ENCODE results near the gene OR10G6. TPM values are rescaled to one million over a fixed set of nuclear protein-coding genes. Genes with fewer than 3 reads are reported as not detected.
"Not testable (repeated sequence)": the region's sequence is repeated elsewhere in the genome, so short reads cannot be mapped to it uniquely, and the experiment has no call there.

Gene OR10G6
- not detected for total RNA-seq

DNA sequence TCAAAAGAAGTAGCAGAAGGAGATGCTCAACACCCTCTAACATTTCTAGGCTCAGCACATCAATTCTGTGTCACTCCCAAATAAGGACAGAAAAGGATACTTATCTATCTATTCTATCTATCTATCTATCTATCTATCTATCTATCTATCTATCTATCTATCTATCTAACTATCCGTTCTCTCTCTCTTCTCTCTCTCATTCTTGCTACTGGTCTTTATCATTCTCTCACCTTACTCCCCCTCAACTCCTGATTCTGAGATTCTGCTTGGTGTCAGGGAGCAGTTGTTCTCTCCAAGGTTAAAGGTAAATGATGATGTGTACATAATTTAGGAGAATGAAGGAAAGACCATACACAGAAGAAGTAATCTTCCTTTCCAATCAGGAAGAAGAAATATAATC, at the start of gene OR10G6:
OR10G6 (minus strand) TSS at position 43 of the 400 bp plus-strand sequence; CDS start at position 43, 0 bp downstream.
- Mint-ChIP-seq H3K4me1 (ENCODE audit: low read depth in 2 of 2) (no peaks in the 10 kb centered on the region), H3K27ac (no peak within 1 kb of the TSS), H3K9me3 (no peaks in the 10 kb centered on the region), H3K27me3 (no peaks in the 10 kb centered on the region), H3K4me3 (no peak within 1 kb of the TSS), H3K36me3 (no peaks in the 10 kb centered on the region)
- DNase-seq (ENCODE audit: low spot score), result no peak
- no peak for ATAC-seq

- ATAC-seq (no peak), DNase-seq (ENCODE audit: low spot score) (no peak)
- H3K36me3 Mint-ChIP-seq, result no peaks in the 10 kb centered on the region
- no peak overlapping the region for H3K27ac Mint-ChIP-seq
- peaks cover 4 to 18% of the 10 kb centered on the region in 2 donors for H3K27me3 Mint-ChIP-seq
- H3K9me3 Mint-ChIP-seq, result peaks cover 3% of the 10 kb centered on the region
- H3K4me3 Mint-ChIP-seq, result no peak overlapping the region
- H3K4me1 Mint-ChIP-seq (ENCODE audit: low read depth in 2 of 2), result no peaks in the 10 kb centered on the region
These were observed 48.5 kb upstream of the OR10G6 start for GRCh38 chr11:124043420-124043819.

GRCh38 chr11:124041254-124041653, 46.3 kb upstream of the OR10G6 start, which contains the start of gene OR10G7:
Gene OR10G7 (minus strand): TSS chr11:124041325. CDS start chr11:124039001, 2,324 bp downstream.
- no peak within 1 kb of the TSS for H3K4me3 Mint-ChIP-seq
- DNase-seq (ENCODE audit: low spot score) (no peak), ATAC-seq (no peak)
- H3K36me3 Mint-ChIP-seq, result no peaks in the 10 kb centered on the region
- H3K4me1 Mint-ChIP-seq (ENCODE audit: low read depth in 2 of 2), result no peaks in the 10 kb centered on the region
- H3K27ac Mint-ChIP-seq, result no peak within 1 kb of the TSS
- peaks cover under 1 to 3% of the 10 kb centered on the region in 2 donors for H3K27me3 Mint-ChIP-seq
- H3K9me3 Mint-ChIP-seq, result peaks cover 3% of the 10 kb centered on the region

GRCh38 chr11:124039557-124039956, 44.6 kb upstream of the OR10G6 start:
- Mint-ChIP-seq H3K9me3 (peaks cover 3% of the 10 kb centered on the region), H3K36me3 (no peaks in the 10 kb centered on the region), H3K4me1 (ENCODE audit: low read depth in 2 of 2) (no peaks in the 10 kb centered on the region), H3K4me3 (no peak overlapping the region), H3K27ac (no peak overlapping the region), H3K27me3 (peaks cover 0 to 8% of the 10 kb centered on the region in 2 donors)
- ATAC-seq (no peak), DNase-seq (ENCODE audit: low spot score) (no peak)

- DNase-seq (ENCODE audit: low spot score) (no peak), ATAC-seq (no peak)
- Mint-ChIP-seq H3K4me3 (no peak overlapping the region), H3K27me3 (peaks cover 0 to 8% of the 10 kb centered on the region in 2 donors), H3K9me3 (peaks cover 3% of the 10 kb centered on the region), H3K27ac (no peak overlapping the region), H3K4me1 (ENCODE audit: low read depth in 2 of 2) (no peaks in the 10 kb centered on the region), H3K36me3 (no peaks in the 10 kb centered on the region)
These were observed 41.7 kb upstream of the OR10G6 start for GRCh38 chr11:124036666-124037065.

DNA sequence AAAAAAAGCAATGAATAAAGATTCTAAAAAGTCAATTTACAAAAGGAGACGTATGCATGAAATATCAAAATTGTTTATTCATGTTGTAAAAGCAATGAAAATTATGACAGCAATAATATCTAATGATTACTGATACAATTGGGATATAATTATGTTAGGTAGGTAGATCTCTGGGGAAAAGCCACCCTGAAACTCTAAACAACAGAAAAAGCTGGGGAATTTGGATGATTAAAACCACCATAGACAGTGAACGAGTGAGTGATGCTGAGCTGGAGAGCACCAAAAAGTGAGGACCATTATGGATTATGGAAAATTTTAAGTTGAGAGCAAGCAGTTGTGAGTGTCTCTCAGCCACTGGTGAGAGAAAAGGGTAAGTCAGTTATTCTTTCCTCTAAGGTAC, 31.5 kb upstream of the OR10G6 start, which contains the start of gene OR10G8:
OR10G8 (plus strand) TSS at position 301 of the 400 bp plus-strand sequence. CDS start 2,825 bp downstream, outside the sequence.
- Mint-ChIP-seq H3K27ac (no peak within 1 kb of the TSS), H3K27me3 (peaks cover 0 to 2% of the 10 kb centered on the region in 2 donors), H3K4me1 (ENCODE audit: low read depth in 2 of 2) (no peaks in the 10 kb centered on the region), H3K4me3 (no peak within 1 kb of the TSS), H3K9me3 (peaks cover 2% of the 10 kb centered on the region), H3K36me3 (no peaks in the 10 kb centered on the region)
- DNase-seq (ENCODE audit: low spot score) (no peak), ATAC-seq (no peak)

GRCh38 chr11:124015837-124016236, 20.9 kb upstream of the OR10G6 start:
- H3K27me3 Mint-ChIP-seq; H3K9me3 Mint-ChIP-seq; H3K4me1 Mint-ChIP-seq (ENCODE audit: low read depth in 2 of 2); H3K4me3 Mint-ChIP-seq; DNase-seq (ENCODE audit: low spot score); H3K36me3 Mint-ChIP-seq; H3K27ac Mint-ChIP-seq: not testable (repeated sequence)
- ATAC-seq, result peak in 1 of 2 donors; percentile 53

- H3K36me3 Mint-ChIP-seq, result no peaks in the 10 kb centered on the region
- no peak for ATAC-seq
- no peak within 1 kb of the TSS for H3K4me3 Mint-ChIP-seq
- H3K4me1 Mint-ChIP-seq (ENCODE audit: low read depth in 2 of 2), result no peaks in the 10 kb centered on the region
- no peaks in the 10 kb centered on the region for H3K9me3 Mint-ChIP-seq
- no peak within 1 kb of the TSS for H3K27ac Mint-ChIP-seq
- DNase-seq (ENCODE audit: low spot score), result no peak
- peaks cover 0 to 2% of the 10 kb centered on the region in 2 donors for H3K27me3 Mint-ChIP-seq
These were observed 17.7 kb upstream of the OR10G6 start, which contains the start of gene OR10G4 for GRCh38 chr11:124012697-124013096. Gene OR10G4 (plus strand): TSS chr11:124012997. CDS start chr11:124015575, 2,578 bp downstream.

GRCh38 chr11:123979311-123979710, 15.7 kb downstream of the OR10G6 start:
- H3K27me3 Mint-ChIP-seq, result peaks cover 3 to 6% of the 10 kb centered on the region in 2 donors
- no peak overlapping the region for H3K4me3 Mint-ChIP-seq
- DNase-seq (ENCODE audit: low spot score) (no peak), ATAC-seq (no peak)
- H3K36me3 Mint-ChIP-seq, result no peaks in the 10 kb centered on the region
- no peak overlapping the region for H3K27ac Mint-ChIP-seq
- peaks cover 28% of the 10 kb centered on the region for H3K9me3 Mint-ChIP-seq
- no peaks in the 10 kb centered on the region for H3K4me1 Mint-ChIP-seq (ENCODE audit: low read depth in 2 of 2)

- H3K36me3 Mint-ChIP-seq, result no peaks in the 10 kb centered on the region
- H3K4me3 Mint-ChIP-seq, result no peak within 1 kb of the TSS
- H3K27ac Mint-ChIP-seq, result no peak within 1 kb of the TSS
- ATAC-seq, result no peak
- no peaks in the 10 kb centered on the region for H3K4me1 Mint-ChIP-seq (ENCODE audit: low read depth in 2 of 2)
- peaks cover 18% of the 10 kb centered on the region for H3K9me3 Mint-ChIP-seq
- DNase-seq (ENCODE audit: low spot score), result no peak
- H3K27me3 Mint-ChIP-seq, result peaks cover 0 to 3% of the 10 kb centered on the region in 2 donors
These were observed 17.1 kb downstream of the OR10G6 start, which contains the start of gene OR10S1 for GRCh38 chr11:123977731-123978347. Gene OR10S1 (minus strand): TSS chr11:123977781. CDS start chr11:123977664, 117 bp downstream.

DNA sequence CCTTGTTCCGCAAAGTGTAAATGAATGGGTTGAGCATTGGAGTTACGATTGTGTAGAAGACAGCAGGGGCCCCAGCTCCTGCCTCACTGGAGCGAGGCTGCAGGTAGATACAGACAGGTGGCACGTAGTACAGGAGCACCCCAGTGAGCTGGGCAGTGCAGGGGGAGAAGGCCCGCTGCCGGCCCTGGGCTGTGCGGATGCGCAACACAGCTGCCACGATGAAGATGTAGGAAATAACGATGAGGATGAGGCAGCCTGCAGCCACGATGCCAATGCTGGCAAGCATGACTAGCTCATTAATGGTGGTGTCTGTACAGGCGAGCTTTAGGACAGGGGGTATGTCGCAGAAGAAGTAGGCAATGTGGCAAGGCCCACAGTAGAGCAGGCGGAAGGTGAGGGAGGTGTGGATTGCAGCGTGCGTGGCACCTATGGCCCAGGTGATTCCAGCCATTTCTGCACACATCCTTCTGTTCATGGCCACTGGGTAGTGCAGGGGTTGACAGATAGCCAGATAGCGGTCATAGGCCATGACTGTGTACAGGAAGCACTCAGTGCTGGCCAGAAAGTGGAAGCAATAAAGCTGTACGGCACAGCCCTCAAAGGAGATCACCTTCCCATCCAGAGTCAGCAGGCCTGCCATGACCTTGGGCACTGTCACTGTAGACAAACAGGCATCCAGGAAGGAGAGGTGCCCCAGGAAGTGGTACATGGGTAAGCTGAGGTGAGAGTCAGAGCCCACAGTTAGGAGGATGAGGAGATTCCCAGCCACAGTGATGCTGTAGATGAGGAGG, 18.0 kb downstream of the OR10G6 start:
- H3K27me3 Mint-ChIP-seq, result peaks cover 0 to 3% of the 10 kb centered on the region in 2 donors
- H3K9me3 Mint-ChIP-seq, result peaks cover 11% of the 10 kb centered on the region
- DNase-seq (ENCODE audit: low spot score), result no peak
- no peaks in the 10 kb centered on the region for H3K4me1 Mint-ChIP-seq (ENCODE audit: low read depth in 2 of 2)
- no peaks in the 10 kb centered on the region for H3K36me3 Mint-ChIP-seq
- ATAC-seq, result peak; percentile 20 to 51
- no peak overlapping the region for H3K27ac Mint-ChIP-seq
- no peak overlapping the region for H3K4me3 Mint-ChIP-seq

DNA sequence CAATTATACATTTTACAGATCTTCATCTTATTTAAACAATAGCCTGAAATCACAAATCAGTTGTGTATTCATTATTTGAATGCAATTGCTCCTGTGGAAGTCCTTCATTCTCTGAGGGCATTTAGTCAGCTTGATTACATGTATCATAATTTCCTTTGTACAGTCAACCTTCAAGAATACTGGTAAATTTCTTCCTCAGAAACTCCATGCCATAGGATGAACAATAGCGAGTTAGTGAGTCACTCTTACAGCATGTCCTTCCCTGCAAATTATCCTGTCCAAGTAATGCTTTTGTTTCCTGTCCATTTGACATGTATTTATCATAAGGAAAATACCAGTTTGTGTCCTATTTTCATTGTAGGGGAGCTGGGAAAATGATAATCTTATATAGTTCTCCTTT, 21.1 kb downstream of the OR10G6 start:
- H3K36me3 Mint-ChIP-seq, result no peaks in the 10 kb centered on the region
- peaks cover 10% of the 10 kb centered on the region for H3K9me3 Mint-ChIP-seq
- peaks cover 3 to 7% of the 10 kb centered on the region in 2 donors for H3K27me3 Mint-ChIP-seq
- H3K4me1 Mint-ChIP-seq (ENCODE audit: low read depth in 2 of 2), result no peaks in the 10 kb centered on the region
- no peak overlapping the region for H3K4me3 Mint-ChIP-seq
- ATAC-seq (no peak), DNase-seq (ENCODE audit: low spot score) (no peak)
- H3K27ac Mint-ChIP-seq, result no peak overlapping the region

DNA sequence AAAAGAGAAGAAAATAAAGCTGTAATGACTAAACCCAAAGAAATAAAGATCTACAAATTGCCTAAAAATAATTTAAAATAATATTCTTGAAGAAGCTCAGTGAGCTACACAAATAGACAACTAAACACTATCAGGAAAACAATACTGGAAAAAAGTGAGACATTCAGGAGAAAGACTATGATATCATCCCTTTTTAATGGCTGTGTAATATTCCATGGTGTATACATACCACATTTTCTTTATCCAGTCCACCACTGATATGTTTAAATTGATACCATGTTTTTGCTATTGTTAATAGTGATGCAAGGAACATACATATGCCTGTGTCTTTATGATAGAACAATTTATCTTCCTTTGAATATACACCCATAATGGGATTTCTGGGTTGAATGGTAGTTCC, 38.2 kb downstream of the OR10G6 start:
- ATAC-seq, result no peak

DNA sequence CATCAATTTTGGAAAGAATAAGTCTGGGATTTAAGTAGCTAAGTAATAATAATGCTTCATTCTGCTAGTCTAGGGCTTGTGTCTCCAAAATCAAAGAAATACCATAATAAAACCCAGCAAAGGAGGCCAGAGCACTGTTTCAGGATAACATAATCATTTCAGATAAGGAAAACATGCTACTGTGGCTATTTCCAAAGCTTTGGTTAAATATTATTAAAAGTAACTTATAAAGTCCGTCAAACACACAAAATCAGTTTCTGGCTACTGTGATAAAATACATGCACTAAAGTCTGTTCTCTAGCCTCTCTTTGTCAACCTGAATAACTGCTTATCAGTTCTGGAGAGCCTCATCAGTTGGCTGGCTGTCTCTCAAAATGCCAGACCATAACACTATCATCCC, 49.8 kb downstream of the OR10G6 start:
- Mint-ChIP-seq H3K4me3 (no peak overlapping the region), H3K27me3 (peaks cover 0 to 8% of the 10 kb centered on the region in 2 donors), H3K9me3 (peaks cover 7% of the 10 kb centered on the region), H3K27ac (no peak overlapping the region), H3K4me1 (ENCODE audit: low read depth in 2 of 2) (no peaks in the 10 kb centered on the region), H3K36me3 (no peaks in the 10 kb centered on the region)
- no peak for ATAC-seq
- DNase-seq (ENCODE audit: low spot score), result no peak

More for the DNA sequence above, 38.2 kb downstream of the OR10G6 start:
- DNase-seq (ENCODE audit: low spot score), result no peak
- Mint-ChIP-seq H3K9me3 (peaks cover 11% of the 10 kb centered on the region), H3K27me3 (peaks cover 0 to 7% of the 10 kb centered on the region in 2 donors), H3K4me1 (ENCODE audit: low read depth in 2 of 2) (no peaks in the 10 kb centered on the region), H3K36me3 (no peaks in the 10 kb centered on the region), H3K4me3 (no peak overlapping the region), H3K27ac (no peak overlapping the region)

All from natural killer cell treated with Interleukin-12 subunit alpha and Interleukin-12 subunit beta and Interleukin-15 and Interleukin-18, amount 100 ng/mL, for 72 hours (primary cell).